Upper lobe of left lung (tissue), 6 donors: ENCODE measurements around the gene ITGA11. TPM values are rescaled to one million over a fixed set of nuclear protein-coding genes. Genes with fewer than 3 reads are reported as not detected.

Source experiments
- ATAC-seq, 2 donors: fragments of 200-7000 bp; cut with Tn5 transposase; one replicate each; pipeline ENCODE4 v1.9.1; 2022; ENCODE audit warnings: mild to moderate bottlenecking in 2 of 2, moderate library complexity in 2 of 2; ENCODE audit not compliant: low FRiP score in 2 of 2
- DNase-seq, 2 donors: peaks; one replicate each; pipeline ENCODE4 v3.0.0-alpha.2; 2019 to 2020
- H3K27ac ChIP-seq, 4 donors: fragments of 200-600 bp; sonication (generic); one replicate each; pipeline ENCODE4 v1.5.1; 2016 to 2019
- H3K27me3 ChIP-seq, 4 donors: fragments of 200-600 bp; sonication (generic); one replicate each; pipeline ENCODE4 v1.5.1; 2017 to 2019
- H3K36me3 ChIP-seq, 4 donors: fragments of 200-600 bp; sonication (generic); one replicate each; pipeline ENCODE4 v1.5.1; 2016 to 2019
- H3K4me1 ChIP-seq, 4 donors: fragments of 200-600 bp; sonication (generic); one replicate each; pipeline ENCODE4 v1.5.1; 2018 to 2019
- H3K4me3 ChIP-seq, 4 donors: fragments of 200-600 bp; sonication (generic); one replicate each; pipeline ENCODE4 v1.5.1; 2017 to 2019; ENCODE audit warnings: mild to moderate bottlenecking in 2 of 4, moderate library complexity in 1 of 4
- H3K9me3 ChIP-seq, 4 donors: fragments of 200-600 bp; sonication (generic); one replicate each; pipeline ENCODE4 v1.5.1; 2018 to 2019
- EP300 ChIP-seq, 4 donors: sonication (generic); formaldehyde crosslinking; IDR thresholded peaks; one replicate each; pipeline ENCODE4 v1.5.1; 2017; ENCODE audit warnings: antibody characterized with exemption in 4 of 4, control low read depth in 2 of 4
- POLR2A ChIP-seq, 4 donors: fragments of 450-650 bp; IDR thresholded peaks; one replicate each; pipeline ENCODE4 v1.5.1; 2016 to 2017; ENCODE audit warnings: antibody characterized with exemption in 4 of 4, mild to moderate bottlenecking in 2 of 4
- POLR2AphosphoS5 ChIP-seq, 2 donors: sonication (generic); formaldehyde crosslinking; IDR thresholded peaks; one replicate each; pipeline ENCODE4 v1.5.1; 2017; ENCODE audit warnings: antibody characterized with exemption in 2 of 2
- WGBS, 2 donors: methylation state at CpG; one replicate each; pipeline ENCODE4 v1.1.5; 2017 to 2018; 5-methylcytosine and 5-hydroxymethylcytosine counted together
- total RNA-seq, 6 donors: library from RNA; depleted of rRNA in 4 of 6; stranded (reverse); fragments of >200 nt in 4 of 6; gene quantifications; one replicate each; pipeline versions ENCODE4 v1.1.0 to v1.2.1, GENCODE V29; 2016 to 2021
- TF ChIP-seq, protein P1 (sequence below), 6 experiments: fragments of 450-650 bp in 4 of 6; fragments of 200-600 bp in 2 of 6; sonication (generic) in 2 of 6; IDR thresholded peaks; one replicate each; pipeline ENCODE4 v1.5.1; 2016 to 2019; ENCODE audit warnings: antibody characterized with exemption in 6 of 6
- donor health status: DM: no; HTN: no; CAD: no; lungs with moderate emphysema.
- donor health status: DM: no; HTN: yes; CAD: no; lungs with severe emphysema.

Gene ITGA11
- total RNA-seq, 6 donors from 2014 or later: 0.49 to 6.9 (median 1.4) TPM

DNA sequence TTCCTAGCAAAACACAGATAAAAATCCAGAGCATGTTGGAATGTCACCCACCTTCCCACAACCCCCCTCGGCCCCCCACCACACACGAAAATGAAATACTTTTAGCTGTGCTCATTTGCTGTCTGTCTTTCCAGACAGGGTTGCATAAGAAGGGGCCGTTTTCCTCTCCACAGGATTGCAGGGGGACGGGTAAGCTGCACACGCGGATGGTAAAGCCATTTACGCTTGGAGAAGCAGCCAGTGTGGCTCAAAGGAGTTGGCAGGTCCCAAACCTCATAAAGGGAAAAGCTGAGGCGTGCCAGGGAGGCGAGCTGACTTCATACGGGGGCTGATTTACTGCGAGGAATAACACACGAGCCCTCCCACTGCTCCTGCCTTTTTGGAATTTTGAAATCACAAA lies 47.4 kb upstream of the ITGA11 start:
- DNase-seq (no peak), ATAC-seq (peak; percentile 68 to 88)
- Histone ChIP-seq H3K4me1 (no peaks in the 10 kb centered on the region), H3K4me3 (no peak overlapping the region), H3K9me3 (no peaks in the 10 kb centered on the region), H3K36me3 (no peaks in the 10 kb centered on the region), H3K27me3 (no peaks in the 10 kb centered on the region), H3K27ac (no peak overlapping the region)
- TF ChIP-seq, protein P1, sequence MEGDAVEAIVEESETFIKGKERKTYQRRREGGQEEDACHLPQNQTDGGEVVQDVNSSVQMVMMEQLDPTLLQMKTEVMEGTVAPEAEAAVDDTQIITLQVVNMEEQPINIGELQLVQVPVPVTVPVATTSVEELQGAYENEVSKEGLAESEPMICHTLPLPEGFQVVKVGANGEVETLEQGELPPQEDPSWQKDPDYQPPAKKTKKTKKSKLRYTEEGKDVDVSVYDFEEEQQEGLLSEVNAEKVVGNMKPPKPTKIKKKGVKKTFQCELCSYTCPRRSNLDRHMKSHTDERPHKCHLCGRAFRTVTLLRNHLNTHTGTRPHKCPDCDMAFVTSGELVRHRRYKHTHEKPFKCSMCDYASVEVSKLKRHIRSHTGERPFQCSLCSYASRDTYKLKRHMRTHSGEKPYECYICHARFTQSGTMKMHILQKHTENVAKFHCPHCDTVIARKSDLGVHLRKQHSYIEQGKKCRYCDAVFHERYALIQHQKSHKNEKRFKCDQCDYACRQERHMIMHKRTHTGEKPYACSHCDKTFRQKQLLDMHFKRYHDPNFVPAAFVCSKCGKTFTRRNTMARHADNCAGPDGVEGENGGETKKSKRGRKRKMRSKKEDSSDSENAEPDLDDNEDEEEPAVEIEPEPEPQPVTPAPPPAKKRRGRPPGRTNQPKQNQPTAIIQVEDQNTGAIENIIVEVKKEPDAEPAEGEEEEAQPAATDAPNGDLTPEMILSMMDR (IDR thresholded peaks at IDR 0.05): no peak
- peak in 1 of 2 donors; percentile 14 for TF ChIP-seq POLR2AphosphoS5 (IDR thresholded peaks at IDR 0.05)
- WGBS, 2 donors: 67 to 78% methylated on average over 7 to 12 of the region's 12 CpGs

DNA sequence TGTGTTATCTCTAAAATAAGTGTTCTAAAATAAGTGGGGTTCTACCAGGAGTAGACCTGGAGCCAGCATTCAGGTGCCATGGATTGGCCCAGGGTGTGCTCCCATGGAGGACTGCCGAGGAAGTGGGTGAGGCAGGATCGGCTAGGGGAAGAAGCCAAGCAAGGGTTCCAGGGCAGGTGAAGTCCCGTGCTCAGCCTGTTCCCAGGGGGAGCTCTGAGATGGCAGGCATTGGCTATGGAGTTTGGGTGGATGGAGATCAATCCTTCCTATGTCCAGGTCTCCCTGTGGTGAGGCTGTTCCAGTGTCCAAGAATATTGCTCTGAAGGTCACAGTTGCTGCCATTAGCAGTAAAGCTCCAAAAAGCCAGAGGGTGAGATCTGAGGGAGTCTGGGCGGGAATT lies 46.9 kb upstream of the ITGA11 start:
- Histone ChIP-seq H3K4me3 (no peak overlapping the region), H3K36me3 (no peaks in the 10 kb centered on the region), H3K27me3 (no peaks in the 10 kb centered on the region), H3K27ac (no peak overlapping the region), H3K4me1 (no peaks in the 10 kb centered on the region), H3K9me3 (no peaks in the 10 kb centered on the region)
- WGBS, 2 donors: 80 to 90% methylated on average over 4 of the region's 4 CpGs
- ATAC-seq (no peak), DNase-seq (no peak)
- TF ChIP-seq EP300 (IDR thresholded peaks at IDR 0.05): no peak
- TF ChIP-seq POLR2AphosphoS5 (IDR thresholded peaks at IDR 0.05): no peak
- TF ChIP-seq, protein P1 (IDR thresholded peaks at IDR 0.05): no peak
- no peak for TF ChIP-seq POLR2A (IDR thresholded peaks at IDR 0.05)

DNA sequence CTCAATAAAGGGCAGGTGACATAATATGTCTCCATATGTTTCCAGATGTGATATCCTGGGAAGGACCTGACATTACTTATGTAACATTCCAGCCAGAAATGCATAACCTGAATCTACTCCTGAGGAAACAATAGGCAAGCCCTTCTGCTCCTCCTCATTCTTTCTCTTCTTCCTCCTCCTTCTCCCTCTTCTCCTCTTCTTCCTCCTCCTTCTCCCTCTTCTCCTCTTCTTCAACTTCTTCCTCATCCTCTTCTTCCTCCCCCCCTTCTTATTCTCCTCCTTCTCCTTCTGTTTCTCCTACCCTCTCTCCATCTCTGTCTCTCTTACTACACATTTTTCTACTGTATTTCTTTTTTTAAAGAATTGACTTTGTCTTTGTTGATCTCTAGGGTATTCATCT lies 43.5 kb upstream of the ITGA11 start:
- TF ChIP-seq, protein P1 (IDR thresholded peaks at IDR 0.05): no peak
- TF ChIP-seq EP300 (IDR thresholded peaks at IDR 0.05) (no peak), POLR2AphosphoS5 (IDR thresholded peaks at IDR 0.05) (no peak), POLR2A (IDR thresholded peaks at IDR 0.05) (no peak)
- Histone ChIP-seq H3K27me3 (no peaks in the 10 kb centered on the region), H3K36me3 (no peaks in the 10 kb centered on the region), H3K27ac (no peak overlapping the region), H3K9me3 (no peaks in the 10 kb centered on the region), H3K4me1 (peaks cover 0 to 4% (median 0%) of the 10 kb centered on the region in 4 donors), H3K4me3 (no peak overlapping the region)
- ATAC-seq: no peak
- DNase-seq: no peak

DNA sequence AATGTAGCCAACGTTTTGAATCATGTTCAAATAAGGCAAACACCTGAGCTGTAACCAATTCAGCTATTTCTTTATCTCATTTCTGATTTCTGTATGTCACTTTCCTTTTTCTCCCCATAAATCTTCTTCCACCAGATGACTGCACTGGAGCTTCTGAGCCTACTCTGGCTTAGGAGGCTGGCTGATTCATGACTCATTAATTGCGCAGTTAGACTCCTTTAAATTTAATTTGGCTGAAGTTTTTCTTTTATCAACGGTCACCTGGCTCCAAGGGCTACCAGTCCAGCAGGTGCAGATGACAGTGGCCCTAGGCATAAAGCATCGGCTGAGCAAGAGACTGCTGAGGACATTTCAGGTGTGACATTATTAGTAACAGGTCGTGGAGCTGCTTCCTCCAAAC lies 39.6 kb upstream of the ITGA11 start:
- no peak for TF ChIP-seq POLR2A (IDR thresholded peaks at IDR 0.05)
- no peak for TF ChIP-seq POLR2AphosphoS5 (IDR thresholded peaks at IDR 0.05)
- TF ChIP-seq EP300 (IDR thresholded peaks at IDR 0.05): no peak
- TF ChIP-seq, protein P1 (IDR thresholded peaks at IDR 0.05): no peak
- H3K27ac ChIP-seq: no peak overlapping the region
- no peak for DNase-seq
- WGBS, 2 donors: 84 to 85% methylated on average over 5 of the region's 5 CpGs
- H3K36me3 ChIP-seq: no peaks in the 10 kb centered on the region
- H3K4me1 ChIP-seq: peaks cover 0 to 4% (median 0%) of the 10 kb centered on the region in 4 donors
- no peaks in the 10 kb centered on the region for H3K27me3 ChIP-seq
- ATAC-seq: no peak
- H3K4me3 ChIP-seq: no peak overlapping the region
- H3K9me3 ChIP-seq: no peaks in the 10 kb centered on the region

DNA sequence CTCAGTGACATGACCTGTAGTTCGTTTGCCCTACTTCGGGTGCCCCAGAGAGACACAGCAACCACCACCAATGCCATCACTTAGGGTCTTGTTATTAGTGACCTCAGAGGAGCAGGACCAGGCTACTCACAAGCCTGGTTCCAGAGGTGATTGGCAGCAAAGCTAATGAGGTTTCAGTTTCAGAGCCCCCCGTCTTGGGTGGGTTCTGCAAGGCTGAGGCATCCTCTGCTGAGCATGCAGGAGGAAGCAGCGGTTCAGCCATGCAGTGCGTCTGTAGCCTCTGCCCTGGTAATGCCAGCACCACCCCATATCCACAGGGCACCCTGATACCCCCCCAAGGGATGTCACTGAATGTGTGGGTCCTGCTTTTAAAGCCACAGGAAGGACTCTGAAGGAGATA lies 39.0 kb upstream of the ITGA11 start:
- Histone ChIP-seq H3K27ac (no peak overlapping the region), H3K27me3 (no peaks in the 10 kb centered on the region), H3K36me3 (no peaks in the 10 kb centered on the region), H3K4me1 (peaks cover 0 to 4% (median 0%) of the 10 kb centered on the region in 4 donors), H3K4me3 (no peak overlapping the region), H3K9me3 (no peaks in the 10 kb centered on the region)
- ATAC-seq (no peak), DNase-seq (no peak)
- WGBS, 2 donors: 93 to 94% methylated on average over 3 to 5 of the region's 5 CpGs
- TF ChIP-seq EP300 (IDR thresholded peaks at IDR 0.05) (no peak), POLR2AphosphoS5 (IDR thresholded peaks at IDR 0.05) (no peak), POLR2A (IDR thresholded peaks at IDR 0.05) (no peak)
- TF ChIP-seq, protein P1 (IDR thresholded peaks at IDR 0.05): no peak
